Esophagus squamous epithelium (tissue), 5 donors: ENCODE measurements around the gene VEPH1. TPM values are rescaled to one million over a fixed set of nuclear protein-coding genes. Genes with fewer than 3 reads are reported as not detected.

Experiments used
- DNase-seq: peaks from one replicate; lab custom pipeline; 2025; lab: John Stamatoyannopoulos, UW
- H3K27ac ChIP-seq, 4 donors: fragments of 200-600 bp; sonication (generic); one replicate each; pipeline ENCODE4 v1.5.1; 2016 to 2019; ENCODE audit warnings: mild to moderate bottlenecking in 1 of 4
- H3K27me3 ChIP-seq, 4 donors: fragments of 200-600 bp; sonication (generic); 1 replicate in 3 of 4; 2 replicates in 1 of 4; pipeline versions ENCODE4 v1.5.1 to v1.6.0; 2017 to 2021; ENCODE audit warnings: antibody characterized with exemption in 1 of 4
- H3K36me3 ChIP-seq, 3 donors: fragments of 200-600 bp; sonication (generic); one replicate each; pipeline ENCODE4 v1.5.1; 2016 to 2019
- H3K4me1 ChIP-seq, 3 donors: fragments of 200-600 bp; sonication (generic); one replicate each; pipeline ENCODE4 v1.5.1; 2017 to 2019
- H3K4me3 ChIP-seq, 4 donors: fragments of 200-600 bp; sonication (generic); 1 replicate in 3 of 4; 2 replicates in 1 of 4; pipeline ENCODE4 v1.5.1; 2016 to 2019; ENCODE audit warnings: mild to moderate bottlenecking in 2 of 4, moderate library complexity in 1 of 4
- H3K9me3 ChIP-seq, 3 donors: fragments of 200-600 bp; sonication (generic); one replicate each; pipeline ENCODE4 v1.5.1; 2016 to 2019
- POLR2A ChIP-seq, 4 donors: fragments of 450-650 bp; IDR thresholded peaks; one replicate each; pipeline ENCODE4 v1.6.1; 2017; ENCODE audit warnings: antibody characterized with exemption in 4 of 4, mild to moderate bottlenecking in 4 of 4, moderate library complexity in 3 of 4
- WGBS, 2 donors: methylation state at CpG; one replicate each; pipeline ENCODE4 v1.1.5; 2018; 5-methylcytosine and 5-hydroxymethylcytosine counted together
- intact Hi-C: fragments of 100-400 bp; cut with DNase I; formaldehyde crosslinking; loops from one replicate; pipeline ENCODE4 v1.15.0; 2022
- total RNA-seq, 4 donors: library from RNA; depleted of rRNA; stranded (reverse); fragments of >200 nt; gene quantifications; one replicate each; pipeline ENCODE4 v1.1.0, GENCODE V29; 2016
- TF ChIP-seq, protein P1 (sequence below), 6 experiments: fragments of 450-650 bp in 4 of 6; fragments of 200-600 bp in 2 of 6; sonication (generic) in 2 of 6; IDR thresholded peaks; one replicate each; pipeline ENCODE4 v1.5.1; 2016 to 2019; ENCODE audit warnings: antibody characterized with exemption in 6 of 6, mild to moderate bottlenecking in 4 of 6, moderate library complexity in 4 of 6
- donor health status: DM: yes; HTN: yes; CAD: no.

Gene VEPH1
- total RNA-seq, 4 donors from 2014 or later, result not detected

DNA sequence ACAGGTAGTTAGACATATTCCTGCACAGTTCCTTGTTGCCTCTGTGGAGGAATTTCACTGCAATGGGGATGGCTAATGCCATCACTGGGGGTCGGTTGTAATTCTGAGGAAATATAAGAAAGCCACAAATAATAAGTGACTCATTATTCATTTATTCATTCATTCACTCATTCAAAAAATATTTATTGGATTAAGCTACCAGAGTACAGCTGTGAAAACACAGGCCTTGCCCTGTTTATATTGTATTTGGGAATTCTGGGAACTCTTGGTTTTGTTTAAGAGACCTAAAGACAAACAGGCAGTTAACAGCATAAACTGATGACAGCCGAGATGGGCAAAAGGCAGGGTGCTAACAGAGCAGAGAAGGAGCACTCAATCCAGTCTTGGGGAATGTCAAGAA is 43.0 kb downstream of the VEPH1 start:
- Histone ChIP-seq H3K4me1 (no peaks in the 10 kb centered on the region), H3K9me3 (no peaks in the 10 kb centered on the region), H3K4me3 (no peak overlapping the region), H3K36me3 (no peaks in the 10 kb centered on the region), H3K27ac (no peak overlapping the region), H3K27me3 (no peaks in the 10 kb centered on the region)
- TF ChIP-seq, protein P1, sequence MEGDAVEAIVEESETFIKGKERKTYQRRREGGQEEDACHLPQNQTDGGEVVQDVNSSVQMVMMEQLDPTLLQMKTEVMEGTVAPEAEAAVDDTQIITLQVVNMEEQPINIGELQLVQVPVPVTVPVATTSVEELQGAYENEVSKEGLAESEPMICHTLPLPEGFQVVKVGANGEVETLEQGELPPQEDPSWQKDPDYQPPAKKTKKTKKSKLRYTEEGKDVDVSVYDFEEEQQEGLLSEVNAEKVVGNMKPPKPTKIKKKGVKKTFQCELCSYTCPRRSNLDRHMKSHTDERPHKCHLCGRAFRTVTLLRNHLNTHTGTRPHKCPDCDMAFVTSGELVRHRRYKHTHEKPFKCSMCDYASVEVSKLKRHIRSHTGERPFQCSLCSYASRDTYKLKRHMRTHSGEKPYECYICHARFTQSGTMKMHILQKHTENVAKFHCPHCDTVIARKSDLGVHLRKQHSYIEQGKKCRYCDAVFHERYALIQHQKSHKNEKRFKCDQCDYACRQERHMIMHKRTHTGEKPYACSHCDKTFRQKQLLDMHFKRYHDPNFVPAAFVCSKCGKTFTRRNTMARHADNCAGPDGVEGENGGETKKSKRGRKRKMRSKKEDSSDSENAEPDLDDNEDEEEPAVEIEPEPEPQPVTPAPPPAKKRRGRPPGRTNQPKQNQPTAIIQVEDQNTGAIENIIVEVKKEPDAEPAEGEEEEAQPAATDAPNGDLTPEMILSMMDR (IDR thresholded peaks at IDR 0.05), result no peak
- no peak for TF ChIP-seq POLR2A (IDR thresholded peaks at IDR 0.05)
- intact Hi-C loops, result no loop called here
- 21 to 51% methylated on average over 2 of the region's 2 CpGs for WGBS, 2 donors
- no peak for DNase-seq

DNA sequence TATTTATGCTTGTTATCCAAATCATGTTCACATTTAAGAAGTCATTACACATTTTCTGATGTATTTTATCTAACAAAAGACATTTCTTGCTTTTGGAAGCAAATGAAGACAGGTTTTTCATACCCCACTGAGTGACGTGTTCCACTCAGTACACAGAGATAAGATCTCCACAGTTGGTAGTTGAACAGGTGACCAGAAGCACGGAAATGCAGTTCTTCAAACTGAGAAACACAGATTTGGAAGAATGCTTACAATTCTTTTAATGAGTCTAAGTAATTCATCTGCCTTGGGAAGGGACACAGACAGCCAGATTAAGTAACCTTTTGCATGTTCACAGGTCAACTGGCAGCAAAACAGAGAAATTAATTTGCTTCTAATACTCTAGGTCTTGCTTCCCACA is 43.5 kb downstream of the VEPH1 start:
- intact Hi-C loops, result no loop called here
- no peak overlapping the region for H3K27ac ChIP-seq
- DNase-seq, result no peak
- no peaks in the 10 kb centered on the region for H3K4me1 ChIP-seq
- WGBS, 2 donors, result 48 to 67% methylated on average over 2 of the region's 2 CpGs
- no peak overlapping the region for H3K4me3 ChIP-seq
- no peaks in the 10 kb centered on the region for H3K36me3 ChIP-seq
- no peaks in the 10 kb centered on the region for H3K27me3 ChIP-seq
- no peaks in the 10 kb centered on the region for H3K9me3 ChIP-seq
- TF ChIP-seq POLR2A (IDR thresholded peaks at IDR 0.05), result no peak
- TF ChIP-seq, protein P1 (IDR thresholded peaks at IDR 0.05), result no peak

DNA sequence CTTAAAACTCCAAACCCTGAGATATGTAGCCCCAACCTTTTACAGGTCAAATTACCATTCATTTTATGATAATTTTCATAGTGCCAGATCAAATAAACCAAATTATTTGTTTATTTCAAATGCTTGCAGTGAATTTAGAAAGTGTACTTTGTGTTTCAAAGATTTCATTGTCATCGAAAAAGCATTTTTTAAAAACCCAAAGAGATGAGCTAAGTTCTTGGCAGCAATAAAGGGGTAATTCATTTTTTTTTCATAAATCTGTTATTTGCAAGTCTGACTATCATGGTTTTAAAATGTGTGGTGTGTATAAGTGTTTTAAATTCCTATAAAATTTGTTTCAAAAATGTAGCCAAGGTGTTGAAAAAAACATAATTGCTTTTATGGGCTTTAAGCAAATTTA is 49.4 kb downstream of the VEPH1 start:
- H3K36me3 ChIP-seq, result no peaks in the 10 kb centered on the region
- no peak for DNase-seq
- no peak overlapping the region for H3K4me3 ChIP-seq
- no peaks in the 10 kb centered on the region for H3K27me3 ChIP-seq
- no peaks in the 10 kb centered on the region for H3K4me1 ChIP-seq
- intact Hi-C loops, result no loop called here
- H3K9me3 ChIP-seq, result no peaks in the 10 kb centered on the region
- no peak overlapping the region for H3K27ac ChIP-seq
- TF ChIP-seq, protein P1 (IDR thresholded peaks at IDR 0.05), result no peak
- TF ChIP-seq POLR2A (IDR thresholded peaks at IDR 0.05), result no peak
- 43 to 47% methylated on average over 1 of the region's 1 CpG for WGBS, 2 donors

DNA sequence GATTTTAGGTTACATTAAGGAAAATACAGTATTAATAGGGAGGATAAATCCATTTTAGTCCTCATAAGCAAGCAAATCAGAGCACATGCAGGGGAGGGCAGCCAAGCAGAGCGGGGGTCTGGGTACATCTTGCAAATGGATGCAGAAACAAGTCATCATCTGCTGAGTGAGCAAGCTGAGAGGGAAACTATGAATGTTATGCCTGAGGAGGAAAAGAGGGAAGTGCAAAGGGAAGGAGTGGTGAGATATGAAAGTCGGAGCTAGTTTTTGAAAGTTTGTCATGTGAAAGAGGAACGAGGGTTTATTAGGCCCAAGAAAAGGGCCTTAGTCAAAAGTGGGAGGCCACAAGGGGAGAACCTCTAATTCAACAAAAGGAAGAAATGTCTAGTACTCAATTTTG is 51.1 kb downstream of the VEPH1 start:
- H3K4me3 ChIP-seq, result no peak overlapping the region
- H3K9me3 ChIP-seq, result no peaks in the 10 kb centered on the region
- H3K27ac ChIP-seq, result no peak overlapping the region
- no peak for DNase-seq
- TF ChIP-seq, protein P1 (IDR thresholded peaks at IDR 0.05), result no peak
- TF ChIP-seq POLR2A (IDR thresholded peaks at IDR 0.05), result no peak
- no peaks in the 10 kb centered on the region for H3K36me3 ChIP-seq
- WGBS, 2 donors, result 53 to 77% methylated on average over 3 of the region's 3 CpGs
- intact Hi-C loops, result no loop called here
- H3K4me1 ChIP-seq, result no peaks in the 10 kb centered on the region
- H3K27me3 ChIP-seq, result no peaks in the 10 kb centered on the region

DNA sequence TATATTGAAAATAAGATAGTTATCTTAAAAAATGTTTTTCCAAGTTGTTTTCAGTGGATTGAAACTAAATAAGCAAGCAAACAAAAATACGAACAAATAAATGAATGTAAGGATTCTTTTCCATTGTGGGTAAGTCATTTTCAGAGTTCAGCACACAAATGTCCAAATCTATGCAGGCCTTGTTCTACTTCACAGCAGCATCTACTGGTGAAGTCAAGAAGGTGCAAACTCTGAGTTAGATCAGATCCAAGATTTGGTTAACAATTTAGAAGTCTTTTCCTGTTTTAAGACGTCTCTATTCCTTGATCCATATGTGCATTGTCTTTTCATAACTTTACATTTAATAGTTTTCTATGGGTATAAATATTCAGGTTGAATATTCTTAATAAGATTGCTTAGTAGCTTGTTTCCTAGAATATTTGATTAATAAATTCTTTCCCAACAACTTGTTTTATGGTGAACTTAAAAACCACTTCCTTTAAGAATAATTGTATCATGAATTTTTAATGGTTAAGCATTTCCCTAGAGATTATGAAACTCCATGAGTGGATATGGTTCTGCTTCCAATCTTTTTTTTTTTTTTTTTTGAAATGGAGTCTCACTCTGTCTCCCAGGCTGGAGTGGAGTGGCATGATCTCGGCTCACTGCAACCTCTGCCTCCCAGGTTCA is 56.1 kb downstream of the VEPH1 start:
- no peak overlapping the region for H3K4me3 ChIP-seq
- DNase-seq, result no peak
- intact Hi-C loops, result no loop called here
- TF ChIP-seq POLR2A (IDR thresholded peaks at IDR 0.05), result no peak
- TF ChIP-seq, protein P1 (IDR thresholded peaks at IDR 0.05), result peak in 3 of 6 experiments; percentile 8 to 24 (median 20)
- no peak overlapping the region for H3K27ac ChIP-seq
- H3K9me3 ChIP-seq, result no peaks in the 10 kb centered on the region
- H3K27me3 ChIP-seq, result no peaks in the 10 kb centered on the region
- WGBS, 2 donors, result 51 to 54% methylated on average over 3 of the region's 3 CpGs
- H3K36me3 ChIP-seq, result no peaks in the 10 kb centered on the region
- no peaks in the 10 kb centered on the region for H3K4me1 ChIP-seq
